Loucy (cell line): ENCODE results near the gene C1orf226.
A peak's percentile ranks its signal among the peaks of the same experiment; 100 is the strongest.

ENCODE experiments used
- H2AFZ ChIP-seq: fragments of 200-600 bp; sonication (generic); 2 replicates; pipeline ENCODE4 v1.6.0; 2016; ENCODE audit warnings: antibody characterized with exemption, mild to moderate bottlenecking, low read length, moderate library complexity
- H3F3A ChIP-seq: fragments of 200-600 bp; 2 replicates; pipeline ENCODE4 v1.6.0; 2016; ENCODE audit warnings: antibody characterized with exemption, low read depth, mild to moderate bottlenecking
- H3K27me3 ChIP-seq: fragments of 200-600 bp; sonication (generic); 2 replicates; pipeline ENCODE4 v1.6.1; 2014; ENCODE audit warnings: low read length, mild to moderate bottlenecking; ENCODE audit not compliant: insufficient read depth, poor library complexity, severe bottlenecking
- H3K36me3 ChIP-seq: fragments of 200-600 bp; sonication (generic); 2 replicates; pipeline ENCODE4 v1.6.1; 2016; ENCODE audit warnings: low read length; ENCODE audit not compliant: insufficient read depth
- H3K4me1 ChIP-seq: fragments of 200-600 bp; sonication (generic); 2 replicates; pipeline ENCODE4 v1.5.1; 2014; ENCODE audit warnings: low read length, mild to moderate bottlenecking; ENCODE audit not compliant: insufficient read depth, poor library complexity, severe bottlenecking
- H3K4me2 ChIP-seq: fragments of 200-600 bp; sonication (generic); 2 replicates; pipeline ENCODE4 v1.6.0; 2014; ENCODE audit warnings: antibody characterized with exemption, low read length, low read depth, mild to moderate bottlenecking; ENCODE audit not compliant: poor library complexity, severe bottlenecking
- H3K4me3 ChIP-seq: fragments of 200-600 bp; sonication (generic); 2 replicates; pipeline ENCODE4 v1.5.1; 2014; ENCODE audit warnings: low read length, mild to moderate bottlenecking, mixed read lengths; ENCODE audit not compliant: poor library complexity, severe bottlenecking
- H3K79me2 ChIP-seq: fragments of 200-600 bp; sonication (generic); 2 replicates; pipeline ENCODE4 v1.6.1; 2014; ENCODE audit warnings: low read length; ENCODE audit not compliant: insufficient read depth
- H3K9ac ChIP-seq: fragments of 200-600 bp; sonication (generic); 2 replicates; pipeline ENCODE4 v1.6.0; 2014; ENCODE audit warnings: mild to moderate bottlenecking, low read depth, low read length, moderate library complexity; ENCODE audit not compliant: poor library complexity, severe bottlenecking
- H3K9me2 ChIP-seq: fragments of 200-600 bp; sonication (generic); replicated peaks from 2 replicates; pipeline ENCODE4 v1.6.1; 2016; ENCODE audit warnings: low read depth, low read length, mixed read lengths
- H3K9me3 ChIP-seq: fragments of 200-600 bp; sonication (generic); 2 replicates; pipeline ENCODE4 v1.6.1; 2014; ENCODE audit warnings: mild to moderate bottlenecking, antibody characterized with exemption, low read length, low read depth; ENCODE audit not compliant: insufficient read depth
- H4K20me1 ChIP-seq: fragments of 200-600 bp; sonication (generic); 2 replicates; pipeline ENCODE4 v1.6.0; 2014; ENCODE audit warnings: antibody characterized with exemption, low read length, mild to moderate bottlenecking; ENCODE audit not compliant: insufficient read depth, poor library complexity, severe bottlenecking
- CTCF ChIP-seq: fragments of 200-600 bp; sonication (generic); conservative IDR thresholded peaks from 2 replicates; pipeline ENCODE4 v1.5.1; 2014; ENCODE audit warnings: mild to moderate bottlenecking, antibody characterized with exemption, low read length
- EZH2phosphoT487 ChIP-seq: fragments of 200-600 bp; IDR thresholded peaks from 2 replicates; pipeline ENCODE4 v1.6.1; 2018; ENCODE audit warnings: antibody characterized with exemption, mild to moderate bottlenecking, moderate library complexity, borderline replicate concordance

C1orf226 gene

GRCh38 chr1:162373541-162374260, 7.8 kb upstream of the C1orf226 start:
- H3K4me1 ChIP-seq, result peaks cover 25% of the 10 kb centered on the region
- TF ChIP-seq CTCF (no peak), EZH2phosphoT487 (no peak)
- H3K36me3 ChIP-seq, result no peaks in the 10 kb centered on the region
- H3K9me2 ChIP-seq, result no peaks in the 10 kb centered on the region
- H3K9me3 ChIP-seq, result no peaks in the 10 kb centered on the region
- no peaks in the 10 kb centered on the region for H3F3A ChIP-seq
- no peaks in the 10 kb centered on the region for H4K20me1 ChIP-seq
- H3K27me3 ChIP-seq, result no peaks in the 10 kb centered on the region
- H3K9ac ChIP-seq, result no peak overlapping the region
- H3K4me2 ChIP-seq, result peak overlapping the region; percentile 57
- H3K4me3 ChIP-seq, result no peak overlapping the region
- H2AFZ ChIP-seq, result no peak overlapping the region
- H3K79me2 ChIP-seq, result no peaks in the 10 kb centered on the region

GRCh38 chr1:162374406-162374805, 7.1 kb upstream of the C1orf226 start:
- no peak overlapping the region for H3K4me2 ChIP-seq
- no peaks in the 10 kb centered on the region for H3K79me2 ChIP-seq
- no peaks in the 10 kb centered on the region for H4K20me1 ChIP-seq
- H3K4me1 ChIP-seq, result peaks cover 25% of the 10 kb centered on the region
- H3F3A ChIP-seq, result no peaks in the 10 kb centered on the region
- no peak overlapping the region for H2AFZ ChIP-seq
- no peaks in the 10 kb centered on the region for H3K27me3 ChIP-seq
- TF ChIP-seq EZH2phosphoT487 (no peak), CTCF (no peak)
- no peaks in the 10 kb centered on the region for H3K9me2 ChIP-seq
- no peak overlapping the region for H3K9ac ChIP-seq
- H3K9me3 ChIP-seq, result no peaks in the 10 kb centered on the region
- H3K4me3 ChIP-seq, result no peak overlapping the region
- H3K36me3 ChIP-seq, result no peaks in the 10 kb centered on the region

- Histone ChIP-seq H3K27me3 (no peaks in the 10 kb centered on the region), H3K36me3 (no peaks in the 10 kb centered on the region), H3K79me2 (no peaks in the 10 kb centered on the region), H3K9me2 (no peaks in the 10 kb centered on the region), H3F3A (no peaks in the 10 kb centered on the region), H3K4me1 (peaks cover 25% of the 10 kb centered on the region), H3K9me3 (no peaks in the 10 kb centered on the region), H4K20me1 (no peaks in the 10 kb centered on the region), H2AFZ (no peak overlapping the region), H3K4me2 (no peak overlapping the region), H3K4me3 (no peak overlapping the region), H3K9ac (no peak overlapping the region)
- no peak for TF ChIP-seq EZH2phosphoT487
- TF ChIP-seq CTCF, result no peak
Observed at GRCh38 chr1:162375463-162375862, 6.1 kb upstream of the C1orf226 start.
